Activated CD8-positive, alpha-beta memory T cell treated with anti-CD3 and anti-CD28 coated beads, Interleukin-2, amount 50 U/mL, for 1 hour (primary cell): ENCODE measurements around the gene NAIF1.
"Not testable (repeated sequence)": the region's sequence is repeated elsewhere in the genome, so short reads cannot be mapped to it uniquely, and the experiment has no call there.

ENCODE experiments used
- DNase-seq: peaks from one replicate; pipeline ENCODE4 v3.0.0-alpha.2; 2020; ENCODE audit errors: extremely low read depth

Gene NAIF1

DNA sequence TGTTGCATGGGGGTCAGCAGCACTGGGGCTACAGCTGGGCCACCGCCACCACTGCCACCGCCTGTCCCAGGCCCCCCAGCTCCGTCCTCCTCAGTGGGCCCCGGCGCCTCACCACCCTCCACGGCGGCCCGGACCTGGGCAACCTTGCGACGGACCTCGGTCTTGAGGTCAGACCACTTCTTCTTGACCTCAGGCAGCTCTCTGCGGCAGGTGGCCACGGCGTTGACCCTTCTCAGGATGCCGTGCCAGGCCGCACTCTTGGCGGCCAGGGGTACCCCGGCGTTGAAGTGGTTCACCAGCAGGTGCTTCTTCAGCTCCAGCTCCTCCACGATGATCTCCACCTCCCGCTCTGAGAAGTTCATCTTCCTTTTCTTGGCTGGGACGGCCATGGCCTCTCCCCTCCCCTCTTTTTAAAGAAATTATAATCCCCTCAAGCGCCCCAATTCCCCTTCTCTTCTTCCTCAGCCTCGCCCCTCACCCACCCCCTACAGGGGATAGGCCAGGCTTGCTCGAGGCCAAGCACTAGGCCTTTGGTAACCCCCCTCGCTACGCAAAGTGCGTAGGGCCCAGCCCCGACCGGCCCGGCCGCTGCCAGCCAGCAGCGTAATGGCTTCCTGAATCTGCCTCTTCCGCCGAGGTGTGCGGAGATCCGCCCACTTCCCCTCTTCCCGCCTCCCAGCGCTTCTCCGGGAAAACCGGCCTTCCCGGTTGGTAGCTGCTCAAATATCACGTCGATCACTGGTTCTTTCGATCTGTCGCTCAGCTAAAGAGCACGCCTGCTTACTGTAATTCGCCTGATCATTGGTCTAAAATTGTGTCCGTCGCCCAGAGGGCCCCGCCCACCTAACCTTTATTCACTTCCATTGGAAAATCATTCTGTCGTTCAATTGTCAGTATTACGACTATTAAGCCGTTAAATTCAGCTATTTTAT, at the start of gene NAIF1:
NAIF1 (minus strand) TSS at position 608 of the 932 bp plus-strand sequence; CDS start at position 389, 219 bp downstream.
- DNase-seq = peak; percentile 89

- no peak for DNase-seq
Observed at GRCh38 chr9:128116104-128117083, 49.3 kb upstream of the NAIF1 start.

GRCh38 chr9:128115187-128116103, 48.3 kb upstream of the NAIF1 start:
- DNase-seq = no peak

- no peak for DNase-seq
Observed at GRCh38 chr9:128114326-128115186, 47.4 kb upstream of the NAIF1 start.

GRCh38 chr9:128113526-128114325, 46.6 kb upstream of the NAIF1 start:
- no peak for DNase-seq

GRCh38 chr9:128111726-128112125, 44.6 kb upstream of the NAIF1 start:
- DNase-seq = not testable (repeated sequence)

- no peak for DNase-seq
Observed at GRCh38 chr9:128109050-128109709, 42.1 kb upstream of the NAIF1 start.

GRCh38 chr9:128108269-128109049, 41.3 kb upstream of the NAIF1 start:
- DNase-seq = no peak

DNA sequence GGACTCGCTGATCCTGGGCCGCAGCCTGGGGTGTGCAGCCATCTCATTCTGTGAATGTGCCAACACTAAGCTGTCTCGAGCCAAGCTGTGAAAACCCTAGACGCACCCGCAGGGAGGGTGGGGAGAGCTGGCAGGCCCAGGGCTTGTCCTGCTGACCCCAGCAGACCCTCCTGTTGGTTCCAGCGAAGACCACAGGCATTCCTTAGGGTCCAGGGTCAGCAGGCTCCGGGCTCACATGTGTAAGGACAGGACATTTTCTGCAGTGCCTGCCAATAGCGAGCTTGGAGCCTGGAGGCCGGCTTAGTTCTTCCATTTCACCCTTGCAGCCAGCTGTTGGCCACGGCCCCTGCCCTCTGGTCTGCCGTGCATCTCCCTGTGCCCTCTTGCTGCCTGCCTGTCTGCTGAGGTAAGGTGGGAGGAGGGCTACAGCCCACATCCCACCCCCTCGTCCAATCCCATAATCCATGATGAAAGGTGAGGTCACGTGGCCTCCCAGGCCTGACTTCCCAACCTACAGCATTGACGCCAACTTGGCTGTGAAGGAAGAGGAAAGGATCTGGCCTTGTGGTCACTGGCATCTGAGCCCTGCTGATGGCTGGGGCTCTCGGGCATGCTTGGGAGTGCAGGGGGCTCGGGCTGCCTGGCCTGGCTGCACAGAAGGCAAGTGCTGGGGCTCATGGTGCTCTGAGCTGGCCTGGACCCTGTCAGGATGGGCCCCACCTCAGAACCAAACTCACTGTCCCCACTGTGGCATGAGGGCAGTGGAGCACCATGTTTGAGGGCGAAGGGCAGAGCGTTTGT, 40.5 kb upstream of the NAIF1 start:
- no peak for DNase-seq

GRCh38 chr9:128106940-128107467, 39.9 kb upstream of the NAIF1 start:
- DNase-seq = no peak

- DNase-seq = no peak
Observed at GRCh38 chr9:128106181-128106939, 39.2 kb upstream of the NAIF1 start.

DNA sequence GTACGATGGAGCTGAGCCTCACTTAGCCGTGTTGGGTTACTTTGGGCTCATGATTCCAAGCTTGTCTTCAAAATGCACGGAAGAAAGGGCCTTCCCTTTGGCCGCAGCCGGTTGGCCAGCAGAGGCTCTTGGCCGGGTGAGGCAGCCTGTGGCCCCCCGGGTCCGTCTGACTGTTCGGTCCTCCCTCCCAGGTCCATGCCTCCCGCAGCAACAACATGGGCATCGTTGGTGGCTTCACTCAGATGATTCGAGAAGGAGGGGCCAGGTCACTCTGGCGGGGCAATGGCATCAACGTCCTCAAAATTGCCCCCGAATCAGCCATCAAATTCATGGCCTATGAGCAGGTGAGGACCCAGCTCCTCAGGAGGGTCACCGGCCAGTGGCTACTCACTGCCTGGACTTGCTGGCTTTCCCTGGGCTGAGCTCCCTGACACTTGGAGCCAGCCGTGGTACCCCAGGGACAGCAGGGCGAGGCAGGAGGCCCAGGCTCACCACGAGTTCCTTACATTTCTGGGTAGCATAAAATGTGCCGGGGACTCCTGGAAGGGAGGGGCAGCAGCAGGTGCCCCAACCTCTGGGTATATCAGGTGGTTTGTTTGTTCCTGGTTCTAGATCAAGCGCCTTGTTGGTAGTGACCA, 38.5 kb upstream of the NAIF1 start:
- DNase-seq = no peak

- no peak for DNase-seq
Observed at GRCh38 chr9:128104171-128104618, 37.1 kb upstream of the NAIF1 start.

DNA sequence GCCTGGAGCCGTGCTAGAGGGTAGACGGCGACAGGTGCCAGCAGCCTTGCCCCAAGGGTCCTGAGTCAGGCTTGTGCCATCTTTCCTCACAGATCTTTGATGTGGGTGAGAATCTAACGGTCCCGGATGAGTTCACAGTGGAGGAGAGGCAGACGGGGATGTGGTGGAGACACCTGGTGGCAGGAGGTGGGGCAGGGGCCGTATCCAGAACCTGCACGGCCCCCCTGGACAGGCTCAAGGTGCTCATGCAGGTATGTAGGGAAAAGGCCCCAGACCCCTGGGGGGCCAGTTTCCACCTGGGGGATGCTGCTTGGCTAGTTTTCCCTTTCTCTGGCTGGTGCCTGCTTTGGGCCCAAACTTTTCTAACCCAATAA, 36.5 kb upstream of the NAIF1 start:
- DNase-seq = no peak

DNA sequence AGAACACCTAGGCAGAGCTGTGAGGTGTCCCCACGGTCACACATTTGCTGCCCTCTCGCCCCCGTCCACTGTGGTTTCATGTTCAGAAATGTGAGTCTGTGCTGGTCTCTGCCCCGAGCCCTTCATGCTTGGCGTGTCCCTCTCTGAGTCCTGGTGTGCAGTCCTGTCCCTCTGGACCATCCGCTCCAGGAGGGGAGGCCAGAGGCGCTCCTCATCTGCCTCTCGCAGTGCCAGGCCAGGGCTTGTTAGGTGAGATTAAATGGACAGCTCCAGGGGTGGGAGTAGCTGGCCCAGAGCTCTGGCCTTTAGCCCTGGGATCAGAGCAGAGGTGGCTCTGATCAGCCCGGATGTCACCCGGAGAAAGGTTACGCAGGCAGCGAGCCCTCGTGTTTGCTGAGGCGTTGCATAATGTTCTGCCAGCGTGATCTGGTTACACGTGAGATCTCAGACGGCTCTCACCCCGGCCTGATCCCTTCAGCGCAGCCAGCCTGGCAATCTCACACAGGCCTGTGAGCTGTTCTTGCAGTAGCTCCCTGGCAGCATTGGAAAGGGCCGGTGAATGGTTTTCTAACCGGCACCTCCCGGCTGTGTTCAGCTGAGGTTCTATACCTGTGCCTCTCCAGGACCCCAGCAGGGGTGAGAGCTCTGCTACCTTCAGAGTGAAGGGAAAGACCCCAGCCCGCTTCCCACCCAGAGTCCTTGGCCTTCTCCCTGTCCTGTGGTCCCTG, 35.9 kb upstream of the NAIF1 start:
- no peak for DNase-seq
